Mammary epithelial cell (primary cell): ENCODE results near the gene GABPB2.
A peak's percentile ranks its signal among the peaks of the same experiment; 100 is the strongest.

ENCODE experiments used
- CTCF ChIP-seq, 2 donors: IDR thresholded peaks in 1 of 2; conservative IDR thresholded peaks in 1 of 2; 2 replicates each; pipeline ENCODE4 v1.5.1; 2011 to 2012; ENCODE audit warnings: inconsistent platforms in 2 of 2, low read length in 2 of 2, mild to moderate bottlenecking in 2 of 2, control low read depth in 1 of 2, low read depth in 1 of 2; ENCODE audit not compliant: insufficient read depth in 1 of 2; ENCODE audit errors: extremely low read depth in 1 of 2
- EZH2 ChIP-seq: IDR thresholded peaks from 2 replicates; pipeline ENCODE4 v1.6.1; 2012; ENCODE audit warnings: low read length, inconsistent platforms, borderline replicate concordance

- peak; percentile 62 to 94 for TF ChIP-seq CTCF (conservative IDR thresholded peaks at IDR 0.05 in 1 of 2, IDR thresholded peaks at IDR 0.05 in 1 of 2; ENCODE audit: extremely low read depth in 1 of 2, insufficient read depth in 1 of 2, low read depth in 1 of 2, low read length in 2 of 2)
- no peak for TF ChIP-seq EZH2
Measured at GRCh38 chr1:151070474-151071276, at the start of gene GABPB2.
